HepG2 (cell line): ENCODE measurements around the gene CREG2. TPM values are rescaled to one million over a fixed set of nuclear protein-coding genes. Genes with fewer than 3 reads are reported as not detected.
A peak's percentile ranks its signal among the peaks of the same experiment; 100 is the strongest.

Experiments
- CBX2 ChIP-seq, 2 experiments: fragments of 200-600 bp in 1 of 2; sonication (generic); formaldehyde crosslinking in 1 of 2; IDR thresholded peaks; 2 replicates each; pipeline versions ENCODE4 v1.7.0 to v1.8.1; 2018 to 2022; ENCODE audit warnings: low read depth in 2 of 2, low read length in 1 of 2, mild to moderate bottlenecking in 1 of 2, missing genetic modification reagents in 1 of 2
- CHCHD3 ChIP-seq: sonication (generic); formaldehyde crosslinking; IDR thresholded peaks from 2 replicates; pipeline ENCODE4 v1.8.0; 2022; ENCODE audit warnings: mild to moderate bottlenecking, missing genetic modification reagents, moderate library complexity
- EZH2 ChIP-seq: conservative IDR thresholded peaks from 2 replicates; pipeline ENCODE4 v1.6.1; 2012; ENCODE audit warnings: mild to moderate bottlenecking, low read depth, low read length, moderate library complexity
- HIVEP1 ChIP-seq: sonication (generic); formaldehyde crosslinking; IDR thresholded peaks from 2 replicates; pipeline ENCODE4 v1.4.0; 2020; ENCODE audit warnings: mild to moderate bottlenecking, missing genetic modification reagents
- KMT2B ChIP-seq: IDR thresholded peaks from 2 replicates; pipeline ENCODE4 v1.6.1; 2016; ENCODE audit warnings: missing genetic modification reagents, missing compliant biosample characterization
- MTF1 ChIP-seq: sonication (generic); formaldehyde crosslinking; IDR thresholded peaks from 2 replicates; pipeline ENCODE4 v1.5.0; 2020; ENCODE audit warnings: missing genetic modification reagents
- NR3C1 ChIP-seq: sonication (generic); formaldehyde crosslinking; IDR thresholded peaks from 2 replicates; pipeline ENCODE4 v1.4.0; 2020; ENCODE audit warnings: missing genetic modification reagents
- REST ChIP-seq, 2 experiments: IDR thresholded peaks; 2 replicates each; pipeline ENCODE4 v1.6.1; 2011 to 2012; ENCODE audit warnings: low read length in 2 of 2, borderline replicate concordance in 1 of 2, low read depth in 1 of 2, mild to moderate bottlenecking in 1 of 2, moderate library complexity in 1 of 2
- YEATS2 ChIP-seq: sonication (generic); formaldehyde crosslinking; IDR thresholded peaks from 2 replicates; pipeline ENCODE4 v1.4.0; 2020; ENCODE audit warnings: missing genetic modification reagents, borderline replicate concordance
- ZNF180 ChIP-seq: sonication (generic); formaldehyde crosslinking; IDR thresholded peaks from 2 replicates; pipeline ENCODE4 v1.4.0; 2020; ENCODE audit warnings: low read depth, missing genetic modification reagents, borderline replicate concordance
- ZNF556 ChIP-seq: sonication (generic); formaldehyde crosslinking; IDR thresholded peaks from 2 replicates; pipeline ENCODE4 v1.4.0; 2020; ENCODE audit warnings: mild to moderate bottlenecking, missing genetic modification reagents, borderline replicate concordance
- ZNF580 ChIP-seq: IDR thresholded peaks from 2 replicates; pipeline ENCODE4 v1.6.1; 2016; ENCODE audit warnings: low read depth, borderline replicate concordance
- ZNF883 ChIP-seq: sonication (generic); formaldehyde crosslinking; IDR thresholded peaks from 2 replicates; pipeline ENCODE4 v1.5.1; 2020; ENCODE audit warnings: mild to moderate bottlenecking, missing genetic modification reagents; ENCODE audit errors: not compliant biosample characterization
- ZSCAN25 ChIP-seq: sonication (generic); formaldehyde crosslinking; IDR thresholded peaks from 2 replicates; pipeline ENCODE4 v1.8.0; 2022; ENCODE audit warnings: mild to moderate bottlenecking, missing genetic modification reagents
- polyA plus RNA-seq, 8 experiments: library from polyadenylated mRNA; depleted of rRNA in 3 of 8; stranded (reverse) in 7 of 8; unstranded in 1 of 8; fragments of >200 nt; fragmentation: Illumina TruSeq in 4 of 8; extraction: Trizol in 4 of 8; gene quantifications; 2 replicates each; pipeline versions ENCODE4 v1.2.1 to v1.2.3, GENCODE V29; 2011 to 2016; ENCODE audit warnings: low read depth in 4 of 8, missing spikeins in 1 of 8, mixed read lengths in 1 of 8; ENCODE audit not compliant: insufficient read depth in 1 of 8
- total RNA-seq, 5 experiments: library from RNA; depleted of rRNA; stranded (reverse); fragments of >200 nt; fragmentation: Illumina TruSeq; extraction: Trizol; gene quantifications; 2 replicates each; pipeline ENCODE4 v1.2.3, GENCODE V29; 2016; ENCODE audit warnings: low read depth in 1 of 5
- TF ChIP-seq, protein P1 (sequence below): sonication (generic); formaldehyde crosslinking; IDR thresholded peaks from 2 replicates; pipeline ENCODE4 v1.4.0; 2020; ENCODE audit warnings: mild to moderate bottlenecking, missing genetic modification reagents
- TF ChIP-seq, protein P2 (sequence below): sonication (generic); formaldehyde crosslinking; conservative IDR thresholded peaks from 2 replicates; pipeline ENCODE4 v1.5.0; 2020; ENCODE audit warnings: missing genetic modification reagents
- TF ChIP-seq, protein P3 (sequence below): IDR thresholded peaks from 2 replicates; pipeline ENCODE4 v1.6.1; 2016; ENCODE audit warnings: low read depth, missing genetic modification reagents, missing compliant biosample characterization

CREG2 gene
- total and polyA plus RNA-seq, 2 of the 13 experiments (the other 11 are each of a cell fraction or from before 2014, with no cell fraction given), result 0.18 to 0.26 TPM

GRCh38 chr2:101341901-101342624 is 45.2 kb downstream of the CREG2 start (continued):
- TF ChIP-seq ZNF180 (CRISPR knock-in tag) (no peak), ZNF580 (CRISPR knock-in tag) (peak; percentile 81; the same call in 1 of the 2 replicates), NR3C1 (no peak), CBX2 (IDR thresholded peaks at IDR 0.05; ENCODE audit: low read depth, low read length) (no peak), CBX2 (CRISPR knock-in tag; IDR thresholded peaks at IDR 0.05; ENCODE audit: low read depth) (no peak), HIVEP1 (CRISPR knock-in tag) (no peak), YEATS2 (CRISPR knock-in tag) (peak; percentile 31; the same call in 1 of the 2 replicates), ZSCAN25 (CRISPR knock-in tag) (no peak), KMT2B (no peak), EZH2 (no peak), REST (IDR thresholded peaks at IDR 0.05; ENCODE audit: borderline replicate concordance in 1 of 2, low read depth in 1 of 2, low read length in 2 of 2) (no peak), ZNF883 (CRISPR knock-in tag) (peak; percentile 81), ZNF556 (CRISPR knock-in tag) (no peak), CHCHD3 (no peak), MTF1 (no peak)
- TF ChIP-seq, protein P1, sequence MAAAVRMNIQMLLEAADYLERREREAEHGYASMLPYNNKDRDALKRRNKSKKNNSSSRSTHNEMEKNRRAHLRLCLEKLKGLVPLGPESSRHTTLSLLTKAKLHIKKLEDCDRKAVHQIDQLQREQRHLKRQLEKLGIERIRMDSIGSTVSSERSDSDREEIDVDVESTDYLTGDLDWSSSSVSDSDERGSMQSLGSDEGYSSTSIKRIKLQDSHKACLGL, result 0 out of 2 replicates have a peak, but pooled peaks have one; percentile 32
- TF ChIP-seq, protein P2, sequence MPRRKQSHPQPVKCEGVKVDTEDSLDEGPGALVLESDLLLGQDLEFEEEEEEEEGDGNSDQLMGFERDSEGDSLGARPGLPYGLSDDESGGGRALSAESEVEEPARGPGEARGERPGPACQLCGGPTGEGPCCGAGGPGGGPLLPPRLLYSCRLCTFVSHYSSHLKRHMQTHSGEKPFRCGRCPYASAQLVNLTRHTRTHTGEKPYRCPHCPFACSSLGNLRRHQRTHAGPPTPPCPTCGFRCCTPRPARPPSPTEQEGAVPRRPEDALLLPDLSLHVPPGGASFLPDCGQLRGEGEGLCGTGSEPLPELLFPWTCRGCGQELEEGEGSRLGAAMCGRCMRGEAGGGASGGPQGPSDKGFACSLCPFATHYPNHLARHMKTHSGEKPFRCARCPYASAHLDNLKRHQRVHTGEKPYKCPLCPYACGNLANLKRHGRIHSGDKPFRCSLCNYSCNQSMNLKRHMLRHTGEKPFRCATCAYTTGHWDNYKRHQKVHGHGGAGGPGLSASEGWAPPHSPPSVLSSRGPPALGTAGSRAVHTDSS (CRISPR knock-in tag), result no peak
- TF ChIP-seq, protein P3, sequence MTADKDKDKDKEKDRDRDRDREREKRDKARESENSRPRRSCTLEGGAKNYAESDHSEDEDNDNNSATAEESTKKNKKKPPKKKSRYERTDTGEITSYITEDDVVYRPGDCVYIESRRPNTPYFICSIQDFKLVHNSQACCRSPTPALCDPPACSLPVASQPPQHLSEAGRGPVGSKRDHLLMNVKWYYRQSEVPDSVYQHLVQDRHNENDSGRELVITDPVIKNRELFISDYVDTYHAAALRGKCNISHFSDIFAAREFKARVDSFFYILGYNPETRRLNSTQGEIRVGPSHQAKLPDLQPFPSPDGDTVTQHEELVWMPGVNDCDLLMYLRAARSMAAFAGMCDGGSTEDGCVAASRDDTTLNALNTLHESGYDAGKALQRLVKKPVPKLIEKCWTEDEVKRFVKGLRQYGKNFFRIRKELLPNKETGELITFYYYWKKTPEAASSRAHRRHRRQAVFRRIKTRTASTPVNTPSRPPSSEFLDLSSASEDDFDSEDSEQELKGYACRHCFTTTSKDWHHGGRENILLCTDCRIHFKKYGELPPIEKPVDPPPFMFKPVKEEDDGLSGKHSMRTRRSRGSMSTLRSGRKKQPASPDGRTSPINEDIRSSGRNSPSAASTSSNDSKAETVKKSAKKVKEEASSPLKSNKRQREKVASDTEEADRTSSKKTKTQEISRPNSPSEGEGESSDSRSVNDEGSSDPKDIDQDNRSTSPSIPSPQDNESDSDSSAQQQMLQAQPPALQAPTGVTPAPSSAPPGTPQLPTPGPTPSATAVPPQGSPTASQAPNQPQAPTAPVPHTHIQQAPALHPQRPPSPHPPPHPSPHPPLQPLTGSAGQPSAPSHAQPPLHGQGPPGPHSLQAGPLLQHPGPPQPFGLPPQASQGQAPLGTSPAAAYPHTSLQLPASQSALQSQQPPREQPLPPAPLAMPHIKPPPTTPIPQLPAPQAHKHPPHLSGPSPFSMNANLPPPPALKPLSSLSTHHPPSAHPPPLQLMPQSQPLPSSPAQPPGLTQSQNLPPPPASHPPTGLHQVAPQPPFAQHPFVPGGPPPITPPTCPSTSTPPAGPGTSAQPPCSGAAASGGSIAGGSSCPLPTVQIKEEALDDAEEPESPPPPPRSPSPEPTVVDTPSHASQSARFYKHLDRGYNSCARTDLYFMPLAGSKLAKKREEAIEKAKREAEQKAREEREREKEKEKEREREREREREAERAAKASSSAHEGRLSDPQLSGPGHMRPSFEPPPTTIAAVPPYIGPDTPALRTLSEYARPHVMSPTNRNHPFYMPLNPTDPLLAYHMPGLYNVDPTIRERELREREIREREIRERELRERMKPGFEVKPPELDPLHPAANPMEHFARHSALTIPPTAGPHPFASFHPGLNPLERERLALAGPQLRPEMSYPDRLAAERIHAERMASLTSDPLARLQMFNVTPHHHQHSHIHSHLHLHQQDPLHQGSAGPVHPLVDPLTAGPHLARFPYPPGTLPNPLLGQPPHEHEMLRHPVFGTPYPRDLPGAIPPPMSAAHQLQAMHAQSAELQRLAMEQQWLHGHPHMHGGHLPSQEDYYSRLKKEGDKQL (CRISPR knock-in tag), result no peak
